Glomerular endothelial cell (primary cell): ENCODE results near the gene HSP90AB1. TPM values are rescaled to one million over a fixed set of nuclear protein-coding genes. Genes with fewer than 3 reads are reported as not detected.

Experiments
- DNase-seq: peaks from one replicate; pipeline ENCODE4 v3.0.0-alpha.2; 2011; ENCODE audit warnings: low read depth, low spot score; ENCODE audit errors: extremely low read depth
- total RNA-seq: library from RNA; depleted of rRNA; stranded (reverse); fragments of >200 nt; gene quantifications from 2 replicates; pipeline ENCODE4 v1.2.3, GENCODE V29; 2015

The HSP90AB1 gene
- total RNA-seq, 1 donor from 2014 or later, result 1,001 TPM

DNA sequence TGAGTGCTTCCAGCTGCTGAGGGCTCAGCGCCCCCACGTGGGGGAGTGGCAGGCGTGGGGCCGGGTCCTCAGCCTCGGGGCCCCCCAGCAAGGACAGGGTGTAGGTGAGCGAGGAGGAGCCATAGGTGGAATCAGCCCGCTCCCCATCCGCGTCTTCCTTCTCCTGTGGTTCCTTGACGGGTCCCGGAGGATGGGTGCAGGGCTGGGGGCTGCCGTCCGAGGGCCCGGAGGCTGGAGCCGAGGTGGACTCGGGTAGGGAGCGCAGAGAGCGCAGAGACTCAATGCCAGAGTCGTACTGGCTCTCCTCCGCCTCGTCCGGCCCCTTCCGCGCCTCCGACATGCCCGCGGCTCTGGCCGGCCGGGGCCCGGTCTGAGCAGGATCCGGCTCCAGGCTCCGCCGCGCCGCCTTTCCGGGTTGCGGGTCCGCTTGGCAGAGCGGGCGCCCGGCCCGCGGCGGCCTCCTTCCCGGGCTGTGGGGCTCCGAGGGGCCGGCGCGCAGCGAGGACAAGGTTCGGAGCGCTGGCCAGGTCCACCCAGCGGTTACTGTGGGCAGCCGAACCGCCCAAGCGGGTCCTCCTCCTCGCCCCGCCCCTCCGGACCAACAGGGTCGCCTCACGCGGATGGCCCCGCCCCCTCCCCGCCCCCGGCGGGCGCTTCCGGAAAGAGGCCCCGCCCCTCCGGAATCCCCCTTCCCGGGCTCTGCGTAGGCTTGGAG, 18.3 kb downstream of the HSP90AB1 start, which contains the start of gene NFKBIE:
Gene NFKBIE (minus strand): TSS at position 545 of the 715 bp plus-strand sequence. CDS start 205 bp downstream, at position 340.
- no peak for DNase-seq

DNA sequence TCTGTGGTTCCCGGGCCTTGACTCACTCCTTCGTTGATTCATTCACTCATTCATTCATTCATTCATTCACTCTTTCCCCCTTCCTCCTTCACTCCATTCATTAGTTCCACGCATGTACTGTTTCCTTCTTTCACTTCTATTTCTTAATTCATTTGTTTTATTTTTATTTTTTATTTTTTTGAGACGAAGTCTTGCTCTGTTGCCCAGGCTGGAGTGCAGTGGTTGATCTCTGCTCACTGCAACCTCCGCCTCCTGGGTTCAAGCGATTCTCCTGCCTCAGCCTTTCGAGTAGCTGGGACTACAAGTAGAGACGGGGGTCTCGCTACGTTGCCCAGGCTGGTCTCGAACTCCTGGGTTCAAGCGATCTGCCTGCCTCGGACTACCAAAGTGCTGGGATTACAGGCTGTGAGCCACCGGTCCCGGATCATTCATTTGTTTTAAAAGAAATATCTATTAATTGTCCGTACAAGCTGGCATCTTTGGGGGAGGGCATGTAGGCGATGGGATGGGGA, 18.9 kb downstream of the HSP90AB1 start:
- no peak for DNase-seq

- DNase-seq, result no peak
Measured at GRCh38 chr6:44266347-44266746, 19.4 kb downstream of the HSP90AB1 start.

DNA sequence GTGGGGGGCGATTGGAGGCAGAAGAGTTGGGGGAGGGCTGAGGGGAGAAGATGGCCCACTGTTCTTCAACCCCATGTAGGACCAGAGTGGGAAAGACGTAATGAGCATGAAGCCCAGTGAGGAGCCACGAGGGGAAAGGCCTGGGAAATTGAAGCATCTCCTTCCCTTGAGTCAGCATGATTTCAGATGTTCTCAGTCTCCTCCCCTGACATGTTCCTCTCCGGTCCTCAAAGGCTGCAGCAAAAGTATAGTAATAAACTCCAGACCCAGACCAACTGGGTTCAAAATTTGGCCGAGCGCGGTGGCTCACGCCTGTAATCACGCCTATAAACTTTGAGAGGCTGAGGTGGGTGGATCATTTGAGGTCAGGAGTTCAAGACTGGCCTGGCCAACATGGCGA, 20.4 kb downstream of the HSP90AB1 start:
- DNase-seq, result no peak

DNA sequence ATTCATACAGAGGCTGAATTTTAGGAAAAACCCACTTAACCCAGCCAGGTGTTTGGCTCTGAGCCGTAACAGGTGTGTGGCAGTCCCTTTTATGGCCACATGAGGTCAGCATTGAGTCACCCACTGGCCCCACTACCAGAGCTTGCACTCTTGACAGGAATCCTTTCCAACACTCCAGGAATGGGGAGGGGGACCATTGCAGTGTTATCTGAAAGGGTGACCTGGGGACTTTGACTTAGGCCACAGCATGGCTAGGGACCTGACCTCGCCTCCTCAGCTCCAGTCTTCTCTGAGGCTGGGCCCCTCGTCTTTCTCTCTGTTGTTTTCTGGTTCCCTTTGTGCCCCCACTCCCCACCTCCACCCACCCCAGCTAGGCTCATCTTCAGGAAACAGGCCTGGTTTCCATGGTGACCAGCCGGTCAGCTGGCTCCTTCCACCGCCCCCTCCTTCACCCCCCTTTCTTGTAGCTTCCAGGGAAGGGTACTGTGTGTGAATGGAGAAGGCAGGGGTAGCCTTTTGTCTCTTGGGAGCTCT, 21.3 kb downstream of the HSP90AB1 start:
- no peak for DNase-seq

GRCh38 chr6:44269178-44269920, 22.4 kb downstream of the HSP90AB1 start:
- no peak for DNase-seq

GRCh38 chr6:44269921-44270525, 23.1 kb downstream of the HSP90AB1 start, which contains the start of gene TMEM151B:
TMEM151B (plus strand) TSS chr6:44270450; CDS start chr6:44270743, 293 bp downstream.
- no peak for DNase-seq

DNA sequence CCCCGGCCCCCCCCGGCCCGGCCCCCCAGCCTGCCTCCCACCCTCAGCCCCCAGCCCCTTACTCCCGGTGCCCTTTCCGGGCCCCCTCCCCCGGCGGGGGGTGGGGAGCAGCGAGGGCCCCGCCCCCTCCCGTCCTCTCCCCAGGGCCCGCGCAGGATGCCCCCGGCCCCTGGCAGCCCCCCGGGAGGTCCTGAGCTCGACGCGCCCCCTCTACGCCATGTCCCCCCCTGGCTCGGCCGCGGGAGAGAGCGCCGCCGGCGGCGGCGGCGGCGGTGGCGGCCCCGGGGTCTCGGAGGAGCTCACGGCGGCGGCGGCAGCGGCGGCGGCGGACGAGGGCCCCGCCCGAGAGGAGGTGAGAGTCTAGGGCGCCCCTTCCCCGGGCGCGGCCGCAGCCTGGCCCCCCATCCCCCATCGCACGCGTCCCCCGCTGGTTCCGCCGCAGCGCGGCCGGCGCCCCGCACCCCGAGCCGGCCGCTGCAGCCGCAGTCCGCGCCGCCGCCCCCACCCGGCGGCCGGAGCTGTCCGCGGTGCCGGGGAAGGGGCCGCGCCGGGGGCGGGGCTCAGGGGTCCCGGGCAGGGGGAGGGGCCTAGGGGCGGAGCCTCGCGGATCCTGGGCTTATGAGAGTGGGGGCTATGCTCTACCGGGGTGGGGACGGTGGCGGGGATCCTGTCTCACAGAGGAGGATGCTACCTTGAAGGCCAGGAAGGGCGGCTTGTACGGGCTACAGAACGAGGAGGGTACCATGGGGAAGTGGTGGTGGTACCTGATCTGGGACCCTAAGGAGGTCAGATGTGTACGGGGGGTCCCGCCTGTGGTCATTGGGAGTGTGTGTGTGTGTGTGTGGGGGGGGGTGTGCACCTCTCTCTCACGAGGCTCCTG, 23.9 kb downstream of the HSP90AB1 start:
- no peak for DNase-seq

DNA sequence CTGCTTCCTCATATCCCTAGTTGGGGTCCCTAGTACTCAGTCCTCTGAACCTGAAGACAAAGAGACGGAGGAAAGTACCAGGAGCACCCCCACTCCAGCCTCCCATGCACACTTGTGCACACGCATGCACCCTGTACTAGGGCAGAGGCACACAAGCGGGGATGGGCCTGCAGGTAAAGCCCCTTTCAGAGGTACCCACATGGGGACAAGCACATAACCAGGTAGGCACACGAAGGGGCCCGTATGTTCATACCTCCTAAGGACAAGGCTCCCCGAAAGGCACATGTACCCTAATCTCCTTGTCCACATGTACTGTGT, 24.5 kb downstream of the HSP90AB1 start:
- no peak for DNase-seq

DNA sequence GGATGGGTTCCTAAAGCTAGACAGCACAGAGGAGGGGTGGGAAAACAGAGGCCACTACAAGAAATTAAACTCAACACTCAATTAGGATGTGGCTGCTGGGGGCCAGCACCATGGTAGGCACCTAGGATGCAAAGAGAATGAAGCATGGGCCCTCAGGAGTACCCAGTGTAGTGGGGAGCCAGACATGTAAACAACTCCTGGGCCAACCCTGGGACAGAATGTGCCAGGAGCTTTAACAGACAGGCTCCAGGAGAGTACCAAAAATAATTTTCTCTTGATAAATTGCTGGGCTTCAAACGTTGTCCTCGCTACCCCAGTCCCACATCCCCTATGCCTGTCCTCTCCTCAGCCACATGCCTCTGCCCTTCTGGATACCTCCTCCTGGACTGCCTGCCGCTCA, 25.0 kb downstream of the HSP90AB1 start:
- no peak for DNase-seq

DNA sequence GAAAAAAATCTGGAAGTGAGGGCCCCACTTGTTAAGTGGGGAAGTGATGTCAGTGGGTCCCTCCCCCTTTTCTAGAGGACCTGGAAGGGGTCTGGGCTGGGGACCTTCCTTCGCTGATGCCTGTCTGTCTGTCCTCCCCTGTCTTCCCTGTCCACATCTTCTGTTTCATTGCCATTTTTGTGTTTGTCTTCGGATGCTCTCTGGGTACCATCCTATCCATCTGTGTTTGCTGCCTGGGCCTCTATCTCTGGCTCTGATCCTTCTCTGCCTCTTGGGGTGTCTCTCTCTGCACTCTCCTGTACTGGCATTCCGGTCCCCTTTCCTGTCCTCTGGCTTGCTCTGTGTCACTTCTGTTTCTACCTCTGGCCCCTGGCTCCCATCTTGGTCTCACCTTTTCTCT, 25.6 kb downstream of the HSP90AB1 start:
- DNase-seq, result no peak

DNA sequence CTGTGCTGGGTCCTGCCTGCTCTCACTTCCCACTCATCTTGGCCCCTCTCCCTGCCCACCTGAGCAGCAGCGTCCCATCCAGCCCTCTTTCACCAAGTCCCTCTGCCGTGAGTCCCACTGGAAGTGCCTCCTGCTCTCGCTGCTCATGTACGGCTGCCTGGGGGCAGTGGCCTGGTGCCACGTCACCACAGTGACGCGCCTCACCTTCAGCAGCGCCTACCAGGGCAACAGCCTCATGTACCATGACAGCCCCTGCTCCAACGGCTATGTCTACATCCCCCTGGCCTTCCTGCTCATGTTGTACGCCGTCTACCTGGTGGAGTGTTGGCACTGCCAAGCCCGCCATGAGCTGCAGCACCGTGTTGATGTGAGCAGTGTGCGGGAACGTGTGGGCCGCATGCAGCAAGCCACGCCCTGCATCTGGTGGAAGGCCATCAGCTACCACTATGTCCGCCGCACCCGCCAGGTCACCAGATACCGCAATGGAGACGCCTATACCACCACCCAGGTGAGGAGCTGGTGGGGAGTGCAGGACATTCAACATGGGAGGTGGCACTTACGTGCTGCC, 26.2 kb downstream of the HSP90AB1 start:
- DNase-seq, result no peak

DNA sequence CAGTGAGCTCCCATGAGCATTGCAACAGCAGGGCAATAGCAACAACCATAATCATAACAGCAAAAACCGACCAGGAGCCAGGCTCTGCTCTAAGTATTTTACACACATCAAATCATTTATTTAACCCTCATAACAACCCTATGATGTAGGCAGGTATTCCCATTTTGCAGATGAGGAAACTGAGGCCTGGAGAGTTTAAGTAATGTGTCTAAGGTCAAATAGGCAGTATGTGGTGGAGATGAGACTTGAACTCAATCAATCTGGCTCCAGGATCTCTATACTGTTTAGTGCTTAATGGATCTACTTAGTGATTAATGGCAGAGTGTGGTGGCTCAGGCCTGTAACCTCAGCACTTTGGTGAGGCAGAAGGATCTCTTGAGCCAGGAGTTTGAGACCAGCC, 26.7 kb downstream of the HSP90AB1 start:
- DNase-seq, result no peak

GRCh38 chr6:44275271-44275748, 28.4 kb downstream of the HSP90AB1 start:
- no peak for DNase-seq

GRCh38 chr6:44275749-44276648, 29.1 kb downstream of the HSP90AB1 start:
- DNase-seq, result no peak

- no peak for DNase-seq
Measured at GRCh38 chr6:44276667-44277640, 30.1 kb downstream of the HSP90AB1 start.

- no peak for DNase-seq
Measured at GRCh38 chr6:44277763-44278162, 30.9 kb downstream of the HSP90AB1 start.

DNA sequence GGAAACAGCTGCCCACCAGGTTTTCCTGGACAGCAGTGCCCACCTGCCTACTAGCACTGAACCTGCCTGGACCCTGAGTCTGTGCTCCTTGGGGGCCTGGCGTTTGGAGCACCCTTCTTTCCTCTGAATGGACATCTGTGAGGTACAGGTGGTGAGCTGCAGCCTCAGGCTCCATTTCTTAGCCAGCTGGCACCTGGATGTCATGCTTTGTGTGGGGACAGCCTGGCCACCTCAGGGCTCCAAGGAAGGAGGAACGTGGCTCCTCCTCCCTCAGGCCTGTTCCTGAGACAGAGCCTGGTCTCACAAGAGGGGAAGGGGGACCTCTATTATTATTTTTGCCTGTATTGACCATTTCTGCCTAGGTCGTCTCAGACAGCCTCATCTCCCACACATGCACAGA, 31.4 kb downstream of the HSP90AB1 start:
- no peak for DNase-seq
